ENCODE data around the gene MGRN1.

- TF ChIP-seq CTCF (conservative IDR thresholded peaks at IDR 0.05; ENCODE audit: low read depth, low read length), result no peak
- TF ChIP-seq EZH2 (IDR thresholded peaks at IDR 0.05; ENCODE audit: borderline replicate concordance, low read depth, low read length, poor library complexity, severe bottlenecking), result no peak
These were observed 22.8 kb upstream of the MGRN1 start for GRCh38 chr16:4601864-4602186.
